ENCODE results near the gene SUGP2. TPM values are rescaled to one million over a fixed set of nuclear protein-coding genes. Genes with fewer than 3 reads are reported as not detected.

SUGP2 gene
- total and polyA plus RNA-seq, 9 of the 15 experiments (the other 6 are each of a cell fraction or from before 2014, with no cell fraction given) = 13.1 to 101 (median 63.1) TPM

DNA sequence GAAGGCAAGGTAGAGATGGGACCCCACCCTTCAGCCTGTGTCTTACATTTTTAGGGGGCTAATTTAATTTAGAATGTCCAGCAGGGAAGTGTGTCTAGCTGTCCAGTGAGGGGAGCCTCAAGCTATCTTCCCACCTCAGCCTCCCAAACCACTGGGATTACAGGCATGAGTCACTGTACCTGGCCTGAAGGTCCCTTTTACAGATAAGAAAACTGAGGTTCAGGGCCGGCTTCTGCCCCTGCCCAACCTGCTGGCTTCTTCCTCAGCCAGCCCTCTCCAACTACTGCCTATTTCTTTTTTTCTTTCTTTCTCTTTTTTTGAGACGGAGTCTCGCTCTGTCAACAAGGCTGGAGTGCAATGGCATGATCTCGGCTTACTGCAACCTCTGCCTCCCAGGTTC is 72.9 kb downstream of the SUGP2 start:
- POLR2A ChIA-PET = interaction anchor here (0.7 to 0.9 kb wide), 2 partner anchors 31 to 1655 kb away, joined by 3 to 6 read pairs; no protein-coding TSS in a partner anchor
- H3K4me1 ChIP-seq (replicated peaks in 1 of 2; ENCODE audit: control insufficient read depth in 2 of 2, insufficient read depth in 2 of 2, low read length in 2 of 2) = peaks cover 0 to 7% of the 10 kb centered on the region in 2 experiments; a peak in 2 of 5 replicates
- no peaks in the 10 kb centered on the region for H3K79me2 ChIP-seq (ENCODE audit: control insufficient read depth, insufficient read depth, low read length)
- intact Hi-C loops (cut with micrococcal nuclease) = no loop called here
- no peak overlapping the region for H3K4me2 ChIP-seq (ENCODE audit: insufficient read depth, low read length)
- no peak overlapping the region for H3K4me3 ChIP-seq
- H3K36me3 ChIP-seq (ENCODE audit: control insufficient read depth, insufficient read depth, low read length) = no peaks in the 10 kb centered on the region
- H3K27me3 ChIP-seq (ENCODE audit: control insufficient read depth in 2 of 2, insufficient read depth in 2 of 2, low read length in 2 of 2) = peaks cover 4 to 31% of the 10 kb centered on the region in 2 experiments; a peak in 3 of 5 replicates
- 18% methylated on average over 4 of the region's 4 CpGs for whole genome bisulfite sequencing (ENCODE audit: insufficient coverage, low coverage, missing lambda C conversion rate)
- no peak overlapping the region for H3K9ac ChIP-seq (ENCODE audit: insufficient read depth in 1 of 2, low read depth in 2 of 2, low read length in 2 of 2)
- ATAC-seq (no peak; the same call in 2 of the 3 replicates), FAIRE-seq (no peak), DNase-seq (ENCODE audit: extremely low read depth in 1 of 4, low spot score in 3 of 4) (no peak)
- H3K9me1 ChIP-seq (ENCODE audit: control insufficient read depth, insufficient read depth, low read length) = no peaks in the 10 kb centered on the region
- TF ChIP-seq KDM1A (IDR thresholded peaks at IDR 0.05) = peak in 1 of 2 experiments; percentile 49; a peak in 1 of 4 replicates
- peak; percentile 43 for TF ChIP-seq RBM25 (IDR thresholded peaks at IDR 0.05; ENCODE audit: low read depth, low read length, severe bottlenecking)
- TF ChIP-seq, protein P1, sequence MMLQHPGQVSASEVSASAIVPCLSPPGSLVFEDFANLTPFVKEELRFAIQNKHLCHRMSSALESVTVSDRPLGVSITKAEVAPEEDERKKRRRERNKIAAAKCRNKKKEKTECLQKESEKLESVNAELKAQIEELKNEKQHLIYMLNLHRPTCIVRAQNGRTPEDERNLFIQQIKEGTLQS (IDR thresholded peaks at IDR 0.05) = 0 out of 2 replicates have a peak, but pooled peaks have one; percentile 12
- TF ChIP-seq, protein P1 (CRISPR knock-in tag; conservative IDR thresholded peaks at IDR 0.05) = no peak
- TF ChIP-seq, protein P2, sequence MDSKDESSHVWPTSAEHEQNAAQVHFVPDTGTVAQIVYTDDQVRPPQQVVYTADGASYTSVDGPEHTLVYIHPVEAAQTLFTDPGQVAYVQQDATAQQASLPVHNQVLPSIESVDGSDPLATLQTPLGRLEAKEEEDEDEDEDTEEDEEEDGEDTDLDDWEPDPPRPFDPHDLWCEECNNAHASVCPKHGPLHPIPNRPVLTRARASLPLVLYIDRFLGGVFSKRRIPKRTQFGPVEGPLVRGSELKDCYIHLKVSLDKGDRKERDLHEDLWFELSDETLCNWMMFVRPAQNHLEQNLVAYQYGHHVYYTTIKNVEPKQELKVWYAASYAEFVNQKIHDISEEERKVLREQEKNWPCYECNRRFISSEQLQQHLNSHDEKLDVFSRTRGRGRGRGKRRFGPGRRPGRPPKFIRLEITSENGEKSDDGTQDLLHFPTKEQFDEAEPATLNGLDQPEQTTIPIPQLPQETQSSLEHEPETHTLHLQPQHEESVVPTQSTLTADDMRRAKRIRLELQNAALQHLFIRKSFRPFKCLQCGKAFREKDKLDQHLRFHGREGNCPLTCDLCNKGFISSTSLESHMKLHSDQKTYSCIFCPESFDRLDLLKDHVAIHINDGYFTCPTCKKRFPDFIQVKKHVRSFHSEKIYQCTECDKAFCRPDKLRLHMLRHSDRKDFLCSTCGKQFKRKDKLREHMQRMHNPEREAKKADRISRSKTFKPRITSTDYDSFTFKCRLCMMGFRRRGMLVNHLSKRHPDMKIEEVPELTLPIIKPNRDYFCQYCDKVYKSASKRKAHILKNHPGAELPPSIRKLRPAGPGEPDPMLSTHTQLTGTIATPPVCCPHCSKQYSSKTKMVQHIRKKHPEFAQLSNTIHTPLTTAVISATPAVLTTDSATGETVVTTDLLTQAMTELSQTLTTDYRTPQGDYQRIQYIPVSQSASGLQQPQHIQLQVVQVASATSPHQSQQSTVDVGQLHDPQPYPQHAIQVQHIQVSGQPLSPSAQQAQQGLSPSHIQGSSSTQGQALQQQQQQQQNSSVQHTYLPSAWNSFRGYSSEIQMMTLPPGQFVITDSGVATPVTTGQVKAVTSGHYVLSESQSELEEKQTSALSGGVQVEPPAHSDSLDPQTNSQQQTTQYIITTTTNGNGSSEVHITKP (IDR thresholded peaks at IDR 0.05; ENCODE audit: partially characterized antibody) = no peak
- TF ChIP-seq CBFA2T3 (IDR thresholded peaks at IDR 0.05) = peak; percentile 24; the same call in 1 of the 2 replicates
- no peak for TF ChIP-seq ATF1 (CRISPR knock-in tag; IDR thresholded peaks at IDR 0.05)
- TF ChIP-seq ATF1 (tag; IDR thresholded peaks at IDR 0.05) = no peak
- no peak overlapping the region for H2AFZ ChIP-seq (ENCODE audit: low read depth, low read length)
- H3K27ac ChIP-seq (ENCODE audit: extremely low read depth, low read depth, low read length) = no peak overlapping the region
- H4K20me1 ChIP-seq (replicated peaks; ENCODE audit: control insufficient read depth, insufficient read depth, low read length) = no peaks in the 10 kb centered on the region
- CTCF ChIA-PET (ENCODE audit: low intra/inter-chr PET ratio) = no interaction called here
- H3K9me3 ChIP-seq (replicated peaks; ENCODE audit: control insufficient read depth, insufficient read depth, low read depth, low read length) = no peaks in the 10 kb centered on the region
- in situ Hi-C loops (cut with MboI) = no loop called here
- BruUV-seq (replicated peaks) = no TSS peak

All from K562 (cell line).